Measurements from ENCODE around the gene NPS.

Gene NPS, protein sequence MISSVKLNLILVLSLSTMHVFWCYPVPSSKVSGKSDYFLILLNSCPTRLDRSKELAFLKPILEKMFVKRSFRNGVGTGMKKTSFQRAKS

DNA sequence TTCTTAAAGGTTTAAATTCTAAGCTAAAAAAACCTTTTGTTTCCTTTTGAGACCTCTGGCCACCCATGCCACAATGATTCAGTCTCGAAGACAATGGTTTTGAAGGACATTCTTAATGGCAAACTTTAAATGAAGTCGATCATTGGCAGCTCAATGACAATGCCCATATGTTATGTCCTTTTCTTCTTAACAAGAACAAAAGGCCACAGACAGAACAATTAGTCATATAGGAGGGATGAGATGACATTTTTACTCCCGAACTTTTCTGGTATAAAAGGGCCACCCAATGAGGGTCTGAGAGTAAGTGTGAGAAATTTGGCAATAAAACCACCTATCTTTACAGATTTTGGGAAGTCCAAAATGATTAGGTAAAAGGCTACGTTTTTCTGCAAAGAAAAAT lies at the start of gene NPS:
NPS (plus strand) TSS at position 301 of the 400 bp plus-strand sequence; CDS start at position 361, 60 bp downstream.
- DNase-seq (ENCODE audit: low spot score): no peak

DNA sequence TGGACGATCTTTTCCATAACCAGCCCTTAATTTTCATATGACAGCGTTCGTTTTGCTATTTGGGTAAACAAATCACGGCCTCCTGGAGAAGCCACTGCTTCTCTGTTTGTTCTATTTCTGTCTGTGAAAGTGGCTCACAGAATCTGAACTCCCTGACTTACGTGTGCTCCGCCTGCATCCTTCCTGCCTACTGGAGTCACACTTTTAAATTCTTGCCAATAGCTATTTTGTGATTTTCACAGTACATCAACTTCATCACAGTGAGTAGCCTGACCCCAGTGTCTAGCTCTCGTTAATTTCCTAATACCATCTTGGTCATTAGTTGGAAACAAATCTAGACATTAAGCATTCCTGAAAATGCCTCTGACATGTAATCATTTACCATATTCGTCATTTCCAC lies 49.0 kb upstream of the NPS start:
- DNase-seq (ENCODE audit: low spot score): no peak

DNA sequence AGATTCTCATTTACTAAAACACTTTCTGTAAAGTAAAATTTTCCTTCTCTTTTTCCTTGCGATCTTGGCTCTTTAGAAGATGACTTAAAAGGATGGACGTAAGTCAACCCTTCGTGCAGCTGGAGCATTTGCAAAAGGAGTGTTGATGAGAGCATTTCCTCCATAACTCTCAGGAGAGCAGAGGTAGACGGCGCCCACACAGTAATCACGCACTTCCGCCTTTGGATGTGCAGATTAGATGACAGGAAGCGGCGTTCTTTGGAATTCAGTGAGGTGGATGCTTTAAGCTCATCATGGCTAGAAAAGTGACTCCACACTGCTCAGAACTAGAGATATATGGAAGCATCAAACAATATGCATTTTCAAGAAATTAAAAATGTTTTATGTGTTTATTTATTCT lies 43.0 kb upstream of the NPS start:
- no peak for DNase-seq (ENCODE audit: low spot score)

DNA sequence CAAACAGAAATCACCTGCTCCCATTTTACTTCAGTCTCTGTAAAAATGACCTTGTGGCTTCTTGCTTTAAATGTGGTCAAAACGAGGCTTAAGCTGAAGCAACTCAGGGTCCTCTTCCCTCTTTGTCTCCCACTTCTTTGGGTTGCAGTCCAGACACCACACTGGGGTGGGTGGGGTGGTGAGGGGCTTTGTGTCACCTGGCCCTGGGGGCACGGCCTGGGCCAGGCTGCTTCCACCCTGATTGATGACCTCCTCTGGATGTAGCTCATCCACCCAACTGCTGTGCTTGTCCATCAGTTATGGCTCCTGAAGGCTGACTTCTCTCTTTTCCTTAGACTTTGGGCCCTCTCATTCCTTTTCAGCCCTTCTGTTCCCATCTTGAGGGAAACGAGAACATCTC lies 26.8 kb upstream of the NPS start:
- DNase-seq (ENCODE audit: low spot score): no peak

DNA sequence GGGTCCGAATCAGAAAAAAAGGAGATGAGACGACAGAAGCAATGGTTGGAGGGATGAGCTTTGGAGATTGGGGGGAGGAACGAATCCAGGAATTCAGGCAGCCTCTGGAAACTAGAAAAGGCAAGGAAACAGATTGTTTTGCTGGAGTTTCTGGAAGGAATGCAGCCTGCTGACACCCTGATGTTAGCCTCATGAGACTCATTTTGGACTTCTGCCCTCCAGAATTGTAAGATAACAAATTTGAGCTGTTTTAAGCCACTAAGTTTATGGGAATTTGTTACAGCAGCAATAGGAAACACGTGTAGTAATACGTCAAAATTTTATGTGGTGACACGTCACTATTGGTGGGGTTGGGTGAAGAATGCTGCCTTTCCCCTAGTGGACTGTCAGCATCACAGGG lies 25.6 kb upstream of the NPS start:
- no peak for DNase-seq (ENCODE audit: low spot score)

DNA sequence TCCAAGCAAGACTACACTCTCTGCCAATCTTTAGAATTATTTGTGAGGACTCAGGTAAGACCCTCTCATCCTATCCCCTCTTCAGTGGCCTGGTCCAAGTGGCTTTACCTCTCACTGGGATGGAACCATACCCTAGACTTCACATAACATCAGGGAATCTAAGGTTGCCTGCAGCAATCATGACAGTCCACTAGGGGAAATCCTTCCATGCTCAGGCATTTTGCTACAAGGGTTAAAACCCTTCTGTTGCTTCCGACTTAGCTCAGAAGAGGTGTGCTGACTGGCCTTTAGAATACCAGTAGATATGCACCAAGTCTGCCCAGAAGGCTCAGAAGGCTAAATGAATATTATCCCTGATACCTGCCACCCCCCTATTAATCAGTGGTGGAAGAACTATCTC lies 24.9 kb upstream of the NPS start:
- DNase-seq (ENCODE audit: low spot score): no peak

DNA sequence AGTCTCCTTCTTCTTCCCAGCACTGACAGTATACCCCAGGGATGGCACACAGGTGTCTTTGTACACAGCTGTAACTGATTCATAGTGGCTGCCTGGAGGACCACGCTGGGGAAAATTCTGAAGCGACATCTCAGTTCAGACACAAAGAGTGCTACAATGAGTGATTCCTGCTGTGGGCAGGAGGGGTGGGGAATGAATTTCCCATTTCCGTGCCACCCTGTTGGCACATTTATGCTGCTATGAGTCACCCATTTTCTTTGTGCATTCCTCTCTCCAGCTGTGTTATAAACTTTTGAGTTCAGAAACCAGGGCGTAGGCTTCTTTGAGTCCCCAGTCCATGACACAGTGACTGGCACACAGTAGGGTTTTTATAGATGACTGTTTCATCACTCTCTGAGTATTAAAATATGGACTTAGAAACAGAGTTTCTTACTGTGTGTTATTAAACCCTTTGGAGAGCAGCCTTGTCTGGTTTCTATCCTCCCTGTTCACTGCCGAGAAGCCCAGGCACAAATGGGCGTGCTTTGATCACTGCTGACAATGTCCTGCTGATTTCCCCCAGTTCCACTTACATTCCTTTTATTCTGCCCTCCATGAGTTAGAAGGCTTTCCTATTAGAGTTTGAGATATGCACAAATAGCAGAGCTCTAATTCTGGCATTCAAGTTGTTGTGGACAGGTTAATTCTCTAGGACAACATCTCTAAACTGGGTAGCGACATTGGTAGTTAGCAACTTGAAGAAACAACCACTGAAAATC lies 24.0 kb upstream of the NPS start:
- no peak for DNase-seq (ENCODE audit: low spot score)

DNA sequence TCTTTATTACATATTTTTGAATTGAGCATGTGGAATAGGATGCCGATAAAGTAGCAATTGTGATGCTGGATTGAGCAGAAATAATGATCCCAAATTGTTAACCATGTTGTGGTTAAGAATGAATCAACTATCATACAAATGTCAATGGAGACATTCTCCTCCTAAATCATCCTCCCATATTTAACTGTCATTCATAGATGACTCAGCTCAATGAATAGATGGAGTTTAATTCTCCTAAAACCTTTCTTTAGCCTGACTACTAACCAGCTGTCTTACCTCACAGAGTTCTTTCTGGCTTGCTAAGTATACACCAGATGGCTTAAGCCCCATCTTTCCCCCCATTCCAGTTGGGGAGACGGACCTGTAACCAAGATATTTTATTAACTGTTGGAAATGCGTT lies 23.4 kb upstream of the NPS start:
- no peak for DNase-seq (ENCODE audit: low spot score)

DNA sequence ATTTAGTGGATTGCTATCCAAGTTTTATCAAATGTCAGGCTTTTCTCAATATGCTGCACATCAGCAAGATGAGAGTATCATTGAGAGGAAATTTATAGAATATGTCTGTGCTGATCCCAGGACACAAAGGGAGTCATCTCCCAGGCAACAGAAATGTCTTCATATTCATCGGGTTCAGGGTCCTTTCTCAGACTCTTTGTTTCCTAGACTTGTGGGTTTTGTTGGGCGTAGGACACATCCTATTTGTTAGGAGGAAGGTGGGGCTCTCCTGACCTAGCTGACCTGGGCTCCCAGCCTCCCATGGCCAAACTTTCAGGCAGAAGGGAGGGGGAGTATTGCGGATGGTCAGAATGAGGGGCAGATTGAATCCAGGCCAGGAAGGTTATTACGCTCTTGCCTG lies 22.9 kb upstream of the NPS start:
- no peak for DNase-seq (ENCODE audit: low spot score)

DNA sequence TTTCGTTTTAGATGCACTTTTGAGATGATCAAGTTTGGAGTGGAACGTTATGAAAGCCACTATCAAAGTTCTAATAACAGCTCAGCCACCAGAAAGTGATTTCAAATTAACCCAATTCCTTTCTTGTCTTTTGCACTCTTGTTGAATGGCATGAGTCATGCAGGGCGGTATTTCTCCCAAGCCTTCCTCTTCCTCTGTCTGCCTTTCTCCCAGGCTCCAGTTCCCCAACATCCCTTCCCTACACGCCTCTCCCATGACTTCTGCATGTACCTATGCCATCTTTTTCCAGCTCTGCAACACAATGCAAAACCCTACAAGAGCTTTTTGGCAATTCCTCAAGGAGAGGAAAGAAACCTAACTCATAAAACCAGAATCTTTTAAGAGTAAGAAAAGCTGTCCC lies 21.8 kb upstream of the NPS start:
- no peak for DNase-seq (ENCODE audit: low spot score)

DNA sequence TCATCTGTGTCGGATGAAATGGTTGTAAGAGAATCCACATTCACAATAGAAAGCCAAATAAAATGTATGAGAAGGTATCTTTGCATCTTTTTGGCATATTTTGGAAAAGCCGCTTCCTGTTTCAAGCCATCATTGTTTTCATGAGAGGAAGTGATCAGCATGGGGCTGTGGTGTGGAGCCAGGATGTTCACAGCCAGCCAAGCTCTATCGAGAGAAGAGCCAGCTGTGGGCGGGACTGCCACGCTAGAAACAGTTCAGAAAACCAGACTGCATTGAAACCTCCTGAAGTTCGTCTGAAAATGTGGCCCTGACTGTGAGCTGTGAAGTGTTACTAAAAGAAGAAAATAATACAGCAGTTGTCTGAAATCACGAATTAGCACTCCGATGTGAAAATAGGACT lies 21.2 kb upstream of the NPS start:
- DNase-seq (ENCODE audit: low spot score): no peak

DNA sequence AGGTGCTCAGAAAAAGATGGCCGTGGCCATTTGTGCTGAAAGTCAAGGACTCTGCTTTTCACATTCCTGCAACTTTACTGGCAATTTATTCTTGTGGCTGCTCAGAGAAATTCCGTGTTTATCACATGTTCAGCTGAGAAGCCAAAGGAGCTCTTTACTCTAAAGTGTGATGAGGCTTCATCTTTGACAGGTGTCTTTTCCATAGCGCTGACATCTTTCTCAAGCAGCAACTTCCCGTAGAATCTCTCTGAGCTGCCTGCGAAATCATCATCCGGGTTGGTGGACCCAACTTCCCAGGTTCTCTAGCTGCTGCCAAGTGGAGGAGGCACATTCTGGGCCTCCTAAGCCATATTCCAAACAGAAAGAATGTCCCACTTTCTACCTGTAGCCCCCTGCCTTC lies 16.9 kb upstream of the NPS start:
- DNase-seq (ENCODE audit: low spot score): no peak

DNA sequence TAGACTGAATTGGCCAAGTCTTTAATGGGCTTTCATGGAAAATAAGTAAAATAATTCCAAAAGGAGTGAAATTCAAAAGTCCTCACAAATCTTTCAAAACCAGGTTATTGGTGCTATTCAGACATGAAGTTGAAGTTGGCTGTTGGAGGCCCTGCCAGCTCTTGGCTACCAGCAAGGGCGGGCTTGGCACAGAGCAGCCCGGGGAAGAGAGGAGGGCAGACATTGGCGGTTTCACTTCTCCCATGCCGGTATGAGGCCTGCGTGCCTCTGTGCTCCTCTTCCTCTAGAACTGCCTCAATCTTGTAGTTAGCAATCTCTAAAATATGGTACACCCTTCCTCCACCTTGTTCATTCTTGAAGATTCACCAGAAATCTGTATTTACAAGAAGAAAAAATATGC lies 16.4 kb upstream of the NPS start:
- no peak for DNase-seq (ENCODE audit: low spot score)

DNA sequence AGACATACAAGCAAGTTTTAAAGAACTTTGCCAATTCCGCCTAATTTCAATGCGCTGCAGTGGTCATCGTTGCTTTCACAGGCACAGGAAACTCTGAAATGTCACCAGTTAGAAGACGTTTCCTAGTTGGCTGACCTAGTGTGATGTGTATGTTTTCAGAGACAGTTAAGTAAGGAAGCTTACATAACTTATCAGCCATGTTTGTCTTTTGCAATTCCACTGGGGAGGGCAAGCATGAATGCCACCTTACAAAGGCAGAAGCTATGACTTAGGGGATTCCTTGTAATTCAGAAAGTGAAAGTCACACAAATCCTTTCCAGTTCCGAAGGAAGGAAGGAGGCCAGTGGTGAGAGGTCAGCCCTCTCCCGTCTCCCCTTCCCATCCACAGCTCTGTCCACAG lies 15.0 kb upstream of the NPS start:
- DNase-seq (ENCODE audit: low spot score): no peak

DNA sequence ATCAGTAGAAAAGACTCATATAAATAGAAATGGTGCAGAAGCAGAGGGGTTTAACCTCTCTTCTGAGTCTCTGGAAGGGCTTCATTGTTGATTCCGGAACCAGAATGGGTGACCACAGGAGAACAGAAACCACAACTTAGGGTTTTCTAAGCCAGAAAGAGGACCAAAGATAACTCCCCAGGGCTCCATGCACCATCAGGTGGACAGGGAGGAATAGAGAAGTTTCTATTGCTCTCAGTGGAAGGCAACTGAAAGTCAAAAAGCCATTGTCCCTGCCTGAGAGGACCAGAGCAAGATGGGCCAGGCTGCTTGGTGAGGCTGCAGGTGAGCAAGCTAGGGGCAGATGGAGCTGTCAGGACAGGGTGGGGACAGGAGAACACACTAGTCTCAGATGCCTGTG lies 14.6 kb upstream of the NPS start:
- no peak for DNase-seq (ENCODE audit: low spot score)

DNA sequence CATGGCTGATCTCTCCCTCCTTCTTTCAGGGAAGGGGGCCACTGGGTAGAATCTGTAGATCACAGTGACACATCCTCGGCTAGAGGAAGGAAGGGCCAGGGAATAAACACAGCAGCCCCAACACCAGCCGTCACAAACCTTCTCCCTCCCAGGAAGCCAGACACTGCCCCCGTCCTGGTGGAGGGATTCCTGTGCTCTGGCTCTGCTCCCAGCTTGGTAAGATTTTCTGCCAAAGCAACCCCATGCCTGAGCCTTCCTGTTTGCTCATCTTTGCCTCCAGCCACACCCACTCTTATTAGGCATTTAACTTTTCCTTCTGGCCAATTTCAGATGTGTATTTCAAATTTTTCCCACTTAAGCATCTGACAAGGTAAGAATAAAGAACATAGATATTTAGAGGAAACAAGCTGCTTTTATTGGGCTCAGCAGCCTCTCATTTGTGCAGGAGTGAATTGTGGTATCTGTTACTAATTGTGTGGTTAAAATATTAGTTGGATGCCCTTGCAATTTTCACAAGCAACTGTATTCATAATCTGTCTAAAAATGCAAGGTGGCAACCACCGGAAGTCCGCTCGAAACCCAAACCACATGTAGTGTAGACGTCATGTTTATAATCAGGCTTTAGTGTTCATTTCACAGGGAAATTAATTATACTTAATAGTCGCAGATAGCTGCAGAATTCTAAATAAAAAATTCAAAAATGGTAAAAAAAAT lies 13.2 kb upstream of the NPS start:
- DNase-seq (ENCODE audit: low spot score): no peak

DNA sequence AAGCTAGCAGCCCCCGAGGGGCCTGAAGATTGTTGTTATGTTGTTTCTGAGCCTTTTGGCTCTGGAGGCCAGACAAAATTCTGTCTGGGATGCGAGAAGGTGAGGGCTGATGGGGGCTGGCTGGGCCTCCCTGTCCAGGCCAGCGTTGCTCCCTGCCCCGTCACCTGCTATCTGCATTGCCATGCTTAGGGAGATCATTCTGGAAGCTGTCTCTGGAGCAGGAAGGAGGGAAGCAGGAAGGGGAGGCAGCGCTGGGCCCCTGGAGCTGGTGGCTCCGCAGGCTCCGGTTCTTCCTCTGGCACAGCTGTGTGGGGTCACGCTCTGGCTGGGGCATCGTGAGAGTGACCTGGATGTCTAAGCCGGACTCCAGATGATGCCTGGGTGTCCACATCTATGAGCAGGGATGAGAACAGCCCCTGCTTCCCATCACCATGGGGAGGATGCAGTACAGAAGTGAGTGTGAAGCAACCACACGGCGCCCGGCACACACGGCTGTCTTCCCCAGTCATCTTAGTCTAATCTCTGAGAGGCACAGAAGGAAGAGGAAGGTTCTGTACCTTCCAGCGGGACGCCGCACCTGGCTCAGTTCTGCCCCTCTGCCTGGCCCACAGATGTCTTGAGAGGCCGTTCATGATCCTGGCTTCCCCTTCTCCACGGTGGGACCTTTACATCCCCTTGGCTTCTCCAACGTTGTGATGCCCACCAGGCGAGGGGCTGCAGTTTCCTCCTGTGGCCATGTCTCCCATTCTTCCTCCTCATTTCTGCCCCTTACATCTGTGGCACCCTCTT lies 11.9 kb upstream of the NPS start:
- no peak for DNase-seq (ENCODE audit: low spot score)

DNA sequence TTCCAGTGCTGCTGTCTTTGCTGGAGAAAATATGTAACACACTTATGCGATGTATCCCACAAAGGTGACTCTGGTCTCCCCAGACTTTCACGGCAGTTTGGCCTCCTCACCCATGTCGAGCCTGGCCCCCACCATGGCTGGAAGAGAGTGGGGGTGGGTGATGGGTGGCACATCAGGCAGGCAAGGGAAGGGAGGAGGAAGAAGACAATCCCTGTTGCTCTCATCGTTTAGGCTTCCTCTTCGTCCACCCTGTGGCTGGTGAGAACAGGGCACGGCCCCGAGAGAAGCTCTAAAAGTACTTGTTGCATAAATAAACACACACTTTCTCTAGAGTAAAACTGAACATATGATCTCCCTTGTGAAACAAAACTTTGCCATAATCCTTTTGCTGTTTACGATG lies 11.2 kb upstream of the NPS start:
- no peak for DNase-seq (ENCODE audit: low spot score)

DNA sequence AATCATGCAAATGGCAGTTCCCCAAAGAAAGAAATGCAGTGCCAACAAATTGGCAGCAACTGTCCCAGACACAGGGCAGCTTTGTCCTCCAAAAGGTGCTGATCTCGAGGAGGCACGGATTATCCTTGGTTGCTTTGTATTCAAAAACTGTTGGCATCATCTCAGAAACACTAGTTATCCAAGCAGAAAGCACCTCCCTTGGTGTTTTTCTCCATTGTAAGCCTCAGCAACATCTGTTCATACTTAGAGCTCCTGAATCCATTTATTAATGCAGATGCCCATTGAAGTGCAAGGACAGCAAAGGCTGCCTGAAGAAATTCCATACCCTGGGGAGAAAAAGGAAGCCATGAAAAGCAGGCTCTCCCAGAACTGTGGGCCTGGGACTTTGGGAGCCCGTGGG lies 1.1 kb upstream of the NPS start:
- no peak for DNase-seq (ENCODE audit: low spot score)

DNA sequence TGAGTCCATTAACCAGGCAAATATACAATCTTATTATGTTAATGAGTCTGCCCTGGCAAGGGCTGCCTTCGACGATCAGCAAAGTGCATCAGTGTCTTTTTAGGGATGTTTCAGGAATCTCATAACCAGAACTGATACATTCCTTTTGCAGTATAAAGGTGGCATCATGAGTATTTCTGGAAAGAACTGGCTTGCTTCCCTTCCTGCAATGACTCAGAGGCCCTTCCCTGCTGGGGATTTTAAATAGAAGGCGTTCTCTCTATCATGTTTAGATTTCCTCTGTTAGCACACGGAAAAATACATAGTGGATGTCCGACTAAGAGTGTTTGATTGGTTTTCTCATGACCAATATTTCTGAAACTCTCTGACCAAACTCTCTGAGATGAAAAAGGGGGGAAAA lies 1.8 kb downstream of the NPS start:
- no peak for DNase-seq (ENCODE audit: low spot score)

DNA sequence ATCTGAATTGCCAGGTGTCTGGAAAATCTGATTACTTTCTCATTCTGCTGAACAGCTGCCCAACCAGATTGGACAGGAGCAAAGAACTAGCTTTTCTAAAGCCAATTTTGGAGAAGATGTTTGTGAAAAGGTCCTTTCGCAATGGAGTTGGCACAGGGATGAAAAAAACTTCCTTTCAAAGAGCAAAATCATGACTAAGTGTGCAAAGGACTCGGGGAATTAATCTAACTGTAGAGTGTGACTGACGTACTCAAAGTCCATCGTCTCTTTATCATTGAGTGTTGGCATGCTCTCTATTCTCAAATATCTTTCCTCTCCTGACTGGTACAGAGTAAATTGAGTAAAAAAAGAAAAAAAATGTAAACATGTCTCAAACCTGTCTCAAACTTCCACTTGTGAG lies 3.3 kb downstream of the NPS start:
- DNase-seq (ENCODE audit: low spot score): no peak

DNA sequence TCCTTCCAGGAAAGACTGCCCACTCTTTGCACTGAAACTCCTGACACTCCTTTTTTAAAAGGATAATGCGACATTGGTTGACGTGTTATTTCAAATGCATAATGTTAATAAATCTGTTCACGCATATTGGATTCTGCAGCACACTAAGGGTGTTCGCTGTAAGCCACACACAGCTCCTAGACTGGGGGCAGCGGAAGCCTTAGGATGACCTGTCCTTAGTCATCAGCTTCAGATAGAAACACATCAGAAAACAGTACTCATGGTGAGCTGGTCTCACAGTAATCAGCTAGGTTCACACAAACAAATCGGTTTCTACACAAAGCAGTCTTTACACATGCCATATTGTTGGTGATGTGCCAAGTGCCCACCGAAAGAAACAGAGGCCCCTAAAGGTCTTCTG lies 4.3 kb downstream of the NPS start:
- no peak for DNase-seq (ENCODE audit: low spot score)

DNA sequence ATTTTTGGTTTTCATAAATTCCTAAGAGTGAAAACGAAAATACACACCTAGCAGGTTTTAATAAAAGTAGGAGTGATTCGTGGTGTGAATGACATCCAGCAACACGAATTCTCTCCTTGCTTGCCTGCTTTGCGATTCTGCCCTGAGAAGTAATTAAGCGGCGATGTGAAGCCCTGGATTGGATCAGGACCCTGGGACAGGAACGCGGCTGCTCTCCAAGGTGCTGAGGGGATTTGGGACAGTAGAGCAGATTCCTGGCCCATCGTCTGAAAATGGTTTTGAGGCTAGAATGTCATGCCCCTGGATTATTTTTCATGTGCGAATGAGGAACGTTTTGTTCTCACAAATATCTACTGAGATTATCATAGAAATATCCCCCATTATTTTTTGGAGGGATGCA lies 7.8 kb downstream of the NPS start:
- DNase-seq (ENCODE audit: low spot score): no peak

Data from HuH-7.5 (cell line).